GM18867 (cell line): ENCODE data around the gene TMEM242.
"Not testable (repeated sequence)": the region's sequence is repeated elsewhere in the genome, so short reads cannot be mapped to it uniquely, and the experiment has no call there.

Experiments used
- ATAC-seq: cut with Tn5 transposase; IDR thresholded peaks from one replicate; pipeline ENCODE4 v1.9.1; 2021; ENCODE audit warnings: mild to moderate bottlenecking, moderate library complexity; ENCODE audit not compliant: unreplicated experiment

Gene TMEM242

GRCh38 chr6:157325069-157325805 is 1.9 kb upstream of the TMEM242 start:
- ATAC-seq: no peak

- ATAC-seq: peak; percentile 22
Measured at GRCh38 chr6:157323966-157324300, 614 bp upstream of the TMEM242 start.

GRCh38 chr6:157322792-157323254 is 496 bp downstream of the TMEM242 start:
- no peak for ATAC-seq

- ATAC-seq: no peak
Measured at GRCh38 chr6:157316871-157317814, 6.2 kb downstream of the TMEM242 start.

GRCh38 chr6:157314705-157315321 is 8.5 kb downstream of the TMEM242 start:
- ATAC-seq: peak; percentile 81

GRCh38 chr6:157313531-157314467 is 9.5 kb downstream of the TMEM242 start:
- no peak for ATAC-seq

GRCh38 chr6:157312757-157313156 is 10.6 kb downstream of the TMEM242 start:
- ATAC-seq: no peak

- ATAC-seq: not testable (repeated sequence)
Measured at GRCh38 chr6:157310693-157311092, 12.6 kb downstream of the TMEM242 start.

GRCh38 chr6:157307661-157308060 is 15.7 kb downstream of the TMEM242 start:
- no peak for ATAC-seq

- ATAC-seq: no peak
Measured at GRCh38 chr6:157305670-157306653, 17.4 kb downstream of the TMEM242 start.

GRCh38 chr6:157304899-157305663 is 18.2 kb downstream of the TMEM242 start:
- no peak for ATAC-seq

GRCh38 chr6:157302736-157303135 is 20.6 kb downstream of the TMEM242 start:
- ATAC-seq: no peak

GRCh38 chr6:157300436-157300835 is 22.9 kb downstream of the TMEM242 start:
- ATAC-seq: no peak

GRCh38 chr6:157300006-157300405 is 23.3 kb downstream of the TMEM242 start:
- ATAC-seq: no peak

- ATAC-seq: no peak
Measured at GRCh38 chr6:157298216-157298724, 25.0 kb downstream of the TMEM242 start.

GRCh38 chr6:157294654-157295053 is 28.7 kb downstream of the TMEM242 start:
- no peak for ATAC-seq

GRCh38 chr6:157293780-157294179 is 29.5 kb downstream of the TMEM242 start:
- ATAC-seq: no peak

- no peak for ATAC-seq
Measured at GRCh38 chr6:157292202-157292601, 31.1 kb downstream of the TMEM242 start.
